GM10266 (cell line): ENCODE results near the gene DKK3.

ENCODE experiments used
- DNase-seq: peaks from one replicate; pipeline ENCODE4 v3.0.0; 2012; ENCODE audit errors: extremely low spot score
- TF ChIP-seq, protein P1 (sequence below): IDR thresholded peaks from 2 replicates; pipeline ENCODE4 v1.5.1; 2012; ENCODE audit warnings: mild to moderate bottlenecking, low read depth; ENCODE audit not compliant: control insufficient read depth, insufficient read depth; ENCODE audit errors: missing control alignments

The DKK3 gene

DNA sequence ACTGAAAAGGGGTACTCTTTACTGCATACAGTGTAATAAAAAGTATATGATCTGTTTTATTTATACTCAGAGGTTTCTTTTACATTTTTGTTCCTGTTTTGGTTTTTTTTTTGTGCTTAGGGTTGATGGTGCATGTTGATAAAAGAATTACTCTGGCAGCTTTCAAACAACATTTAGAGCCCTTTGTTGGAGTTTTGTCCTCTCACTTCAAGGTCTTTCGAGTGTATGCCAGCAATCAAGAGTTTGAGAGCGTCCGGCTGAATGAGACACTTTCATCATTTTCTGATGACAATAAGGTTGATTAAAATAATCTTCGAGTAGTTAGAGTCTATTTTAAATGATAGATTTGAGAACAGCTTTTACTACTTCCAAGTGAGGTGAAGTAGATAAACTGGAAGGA, 60.6 kb downstream of the DKK3 start:
- TF ChIP-seq, protein P1, sequence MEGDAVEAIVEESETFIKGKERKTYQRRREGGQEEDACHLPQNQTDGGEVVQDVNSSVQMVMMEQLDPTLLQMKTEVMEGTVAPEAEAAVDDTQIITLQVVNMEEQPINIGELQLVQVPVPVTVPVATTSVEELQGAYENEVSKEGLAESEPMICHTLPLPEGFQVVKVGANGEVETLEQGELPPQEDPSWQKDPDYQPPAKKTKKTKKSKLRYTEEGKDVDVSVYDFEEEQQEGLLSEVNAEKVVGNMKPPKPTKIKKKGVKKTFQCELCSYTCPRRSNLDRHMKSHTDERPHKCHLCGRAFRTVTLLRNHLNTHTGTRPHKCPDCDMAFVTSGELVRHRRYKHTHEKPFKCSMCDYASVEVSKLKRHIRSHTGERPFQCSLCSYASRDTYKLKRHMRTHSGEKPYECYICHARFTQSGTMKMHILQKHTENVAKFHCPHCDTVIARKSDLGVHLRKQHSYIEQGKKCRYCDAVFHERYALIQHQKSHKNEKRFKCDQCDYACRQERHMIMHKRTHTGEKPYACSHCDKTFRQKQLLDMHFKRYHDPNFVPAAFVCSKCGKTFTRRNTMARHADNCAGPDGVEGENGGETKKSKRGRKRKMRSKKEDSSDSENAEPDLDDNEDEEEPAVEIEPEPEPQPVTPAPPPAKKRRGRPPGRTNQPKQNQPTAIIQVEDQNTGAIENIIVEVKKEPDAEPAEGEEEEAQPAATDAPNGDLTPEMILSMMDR, result no peak

DNA sequence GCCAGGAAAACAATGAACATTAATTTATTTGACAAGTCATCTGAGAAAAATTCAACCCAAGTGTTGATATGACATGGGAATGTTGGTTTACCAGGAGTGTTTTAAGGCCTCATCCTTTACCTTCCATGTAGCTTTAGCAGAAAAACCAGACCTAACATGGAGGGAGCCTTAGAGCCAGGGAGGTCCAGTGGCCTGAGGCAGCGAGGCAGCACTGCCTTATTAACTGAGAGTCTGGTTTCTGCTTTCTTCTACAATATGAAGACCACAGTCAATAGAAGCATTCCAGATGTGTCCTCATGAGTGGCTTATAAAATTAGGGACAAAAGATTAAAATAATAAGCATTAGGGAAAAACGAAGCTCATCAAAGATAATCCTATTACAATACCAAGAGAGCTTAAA, 61.5 kb downstream of the DKK3 start:
- DNase-seq, result no peak
- TF ChIP-seq, protein P1, result no peak

More for the DNA sequence above, 60.6 kb downstream of the DKK3 start:
- DNase-seq, result no peak

DNA sequence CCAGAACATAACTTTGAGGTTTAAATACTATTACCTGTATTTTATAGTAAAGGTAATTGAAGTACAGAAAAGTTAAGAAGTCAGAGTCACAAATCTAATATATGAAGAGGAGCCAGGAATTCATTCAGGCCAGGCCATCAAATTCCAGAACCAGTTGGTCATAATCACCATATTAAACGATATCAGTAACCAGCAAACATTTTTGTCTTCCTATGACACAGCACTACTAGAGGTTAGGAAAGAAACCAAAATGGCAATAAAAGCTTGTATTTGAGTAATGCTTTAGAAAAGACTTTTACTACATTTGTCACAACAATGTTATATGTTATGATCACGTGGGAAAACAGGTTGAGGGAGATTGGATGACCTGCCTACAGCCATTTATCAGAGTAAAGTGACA, 62.2 kb downstream of the DKK3 start:
- DNase-seq, result no peak

DNA sequence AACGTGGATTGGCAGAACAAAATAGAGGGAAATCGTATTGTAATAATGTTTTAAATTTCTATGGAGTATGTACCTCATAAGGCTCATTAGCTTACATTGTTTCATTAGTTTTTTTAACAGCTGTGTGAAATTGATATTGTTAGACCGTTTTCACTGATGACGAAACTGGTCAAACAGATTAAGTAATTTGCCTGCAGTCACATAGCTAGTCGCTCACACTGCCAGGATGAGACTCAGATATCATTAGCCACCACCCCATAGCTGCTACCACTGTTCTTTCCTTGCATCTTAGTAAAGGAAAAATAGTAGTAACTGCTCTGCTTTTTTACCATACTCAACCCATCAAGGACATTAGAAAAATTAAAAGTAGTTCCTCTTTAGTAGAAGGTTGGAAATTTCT, 64.0 kb downstream of the DKK3 start:
- TF ChIP-seq, protein P1, result no peak
- DNase-seq, result no peak

More for the DNA sequence above, 62.2 kb downstream of the DKK3 start:
- TF ChIP-seq, protein P1, result no peak

DNA sequence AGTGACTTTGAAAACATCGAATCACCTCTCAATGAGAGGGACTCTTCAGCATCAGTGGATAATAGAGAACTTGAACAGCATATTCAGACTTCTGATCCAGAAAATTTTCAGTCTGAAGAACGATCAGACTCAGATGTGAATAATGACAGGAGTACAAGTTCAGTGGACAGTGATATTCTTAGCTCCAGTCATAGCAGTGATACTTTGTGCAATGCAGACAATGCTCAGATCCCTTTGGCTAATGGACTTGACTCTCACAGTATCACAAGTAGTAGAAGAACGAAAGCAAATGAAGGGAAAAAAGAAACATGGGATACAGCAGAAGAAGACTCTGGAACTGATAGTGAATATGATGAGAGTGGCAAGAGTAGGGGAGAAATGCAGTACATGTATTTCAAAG, 65.8 kb downstream of the DKK3 start:
- TF ChIP-seq, protein P1, result no peak
- DNase-seq, result no peak

DNA sequence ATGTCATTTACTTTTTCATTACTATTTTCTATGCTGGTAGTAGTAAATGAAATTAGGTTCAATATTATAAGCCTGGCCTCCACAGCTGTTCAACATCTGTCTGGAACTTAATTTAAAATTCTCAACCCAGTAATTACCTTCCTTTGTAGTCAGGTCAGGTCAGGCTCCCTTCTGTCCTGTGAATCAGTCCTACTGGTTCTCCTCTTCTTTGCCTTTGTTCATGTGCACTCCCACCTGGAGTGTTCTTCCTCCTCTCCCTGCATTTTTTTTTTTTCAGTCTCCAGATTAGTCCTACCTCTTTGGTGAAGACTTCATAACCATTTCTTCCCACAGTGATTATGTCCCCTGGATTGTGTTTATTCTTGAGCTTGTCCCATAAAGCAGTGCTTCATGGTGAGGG, 67.9 kb downstream of the DKK3 start:
- TF ChIP-seq, protein P1, result no peak

DNA sequence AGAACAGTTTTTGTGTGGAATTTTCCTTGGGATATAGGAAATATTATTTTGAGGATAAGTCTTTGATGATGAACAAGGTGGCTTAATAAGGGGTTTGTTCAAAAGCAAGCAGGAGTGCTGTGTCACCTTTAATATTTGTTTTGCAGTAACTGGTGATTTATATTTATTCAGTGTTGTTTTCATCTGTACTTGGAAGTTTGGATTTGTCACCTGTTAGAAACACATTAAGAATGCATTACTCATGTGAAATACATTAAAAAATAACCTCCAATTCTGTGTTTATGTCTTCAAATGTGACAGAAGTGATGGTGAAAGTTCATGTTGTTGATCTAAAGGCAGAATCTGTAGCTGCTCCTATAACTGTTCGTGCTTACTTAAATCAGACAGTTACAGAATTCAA, 70.5 kb downstream of the DKK3 start:
- no peak for DNase-seq
- TF ChIP-seq, protein P1, result no peak

More for the DNA sequence above, 67.9 kb downstream of the DKK3 start:
- no peak for DNase-seq
